Liver (tissue), 9 donors: Measurements from ENCODE around the gene DHCR24. TPM values are rescaled to one million over a fixed set of nuclear protein-coding genes. Genes with fewer than 3 reads are reported as not detected.

Experiments
- DNase-seq: peaks from one replicate; pipeline ENCODE4 v3.0.0-alpha.2; 2017; ENCODE audit warnings: low spot score
- H3K27ac ChIP-seq, 2 donors: one replicate each; pipeline ENCODE4 v1.7.0; 2013; ENCODE audit warnings: inconsistent platforms in 2 of 2, low read length in 2 of 2, control low read depth in 1 of 2, low read depth in 1 of 2, mild to moderate bottlenecking in 1 of 2
- H3K27me3 ChIP-seq, 4 donors: one replicate each; pipeline versions ENCODE4 v1.6.1 to v1.7.0; 2013; ENCODE audit warnings: low read length in 3 of 4, inconsistent platforms in 1 of 4, mild to moderate bottlenecking in 1 of 4, moderate library complexity in 1 of 4; ENCODE audit not compliant: control insufficient read depth in 4 of 4, insufficient read depth in 4 of 4
- H3K36me3 ChIP-seq, 4 donors: one replicate each; pipeline versions ENCODE4 v1.6.1 to v1.7.0; 2013; ENCODE audit warnings: low read length in 3 of 4, mild to moderate bottlenecking in 3 of 4, low read depth in 1 of 4, moderate library complexity in 1 of 4; ENCODE audit not compliant: control insufficient read depth in 4 of 4, insufficient read depth in 3 of 4
- H3K4me1 ChIP-seq, 4 donors: one replicate each; pipeline versions ENCODE4 v1.6.1 to v1.7.0; 2013; ENCODE audit warnings: low read length in 3 of 4, mild to moderate bottlenecking in 3 of 4, moderate library complexity in 1 of 4; ENCODE audit not compliant: control insufficient read depth in 4 of 4, insufficient read depth in 4 of 4
- H3K4me3 ChIP-seq, 3 donors: one replicate each; pipeline versions ENCODE4 v1.6.1 to v1.7.0; 2013; ENCODE audit warnings: low read length in 3 of 3, control low read depth in 1 of 3, low read depth in 1 of 3, mild to moderate bottlenecking in 1 of 3
- H3K9ac ChIP-seq, 2 donors: one replicate each; pipeline ENCODE4 v1.7.0; 2013; ENCODE audit warnings: low read length in 2 of 2, mild to moderate bottlenecking in 2 of 2, moderate library complexity in 2 of 2, control low read depth in 1 of 2, low read depth in 1 of 2
- H3K9me3 ChIP-seq, 4 donors: one replicate each; pipeline versions ENCODE4 v1.6.1 to v1.7.0; 2013; ENCODE audit warnings: low read length in 3 of 4; ENCODE audit not compliant: control insufficient read depth in 4 of 4
- CTCF ChIP-seq: fragments of 150-350 bp; IDR thresholded peaks from 2 replicates; pipeline ENCODE4 v1.5.1; 2017; ENCODE audit warnings: improper control_type of control experiment, low read depth, low read length; ENCODE audit not compliant: missing input control
- EGR1 ChIP-seq, 2 donors: IDR thresholded peaks; 2 replicates each; pipeline ENCODE4 v1.6.1; 2016 to 2018; ENCODE audit warnings: antibody characterized with exemption in 2 of 2, low read depth in 2 of 2
- FOXA1 ChIP-seq: IDR thresholded peaks from 2 replicates; pipeline ENCODE4 v1.6.1; 2016; ENCODE audit warnings: antibody characterized with exemption
- FOXA2 ChIP-seq: IDR thresholded peaks from 2 replicates; pipeline ENCODE4 v1.6.1; 2016; ENCODE audit warnings: antibody characterized with exemption
- GABPA ChIP-seq, 2 donors: IDR thresholded peaks in 1 of 2; conservative IDR thresholded peaks in 1 of 2; 2 replicates each; pipeline ENCODE4 v1.6.1; 2016; ENCODE audit warnings: antibody characterized with exemption in 2 of 2, mild to moderate bottlenecking in 1 of 2, moderate library complexity in 1 of 2
- HNF4A ChIP-seq, 2 donors: conservative IDR thresholded peaks; 2 replicates each; pipeline ENCODE4 v1.6.1; 2016; ENCODE audit warnings: antibody characterized with exemption in 2 of 2, mild to moderate bottlenecking in 2 of 2
- HNF4G ChIP-seq: IDR thresholded peaks from 2 replicates; pipeline ENCODE4 v1.6.1; 2016; ENCODE audit warnings: antibody characterized with exemption
- JUND ChIP-seq, 2 donors: IDR thresholded peaks; 2 replicates each; pipeline ENCODE4 v1.6.1; 2016; ENCODE audit warnings: antibody characterized with exemption in 2 of 2
- NR2F2 ChIP-seq: IDR thresholded peaks from 2 replicates; pipeline ENCODE4 v1.6.1; 2016; ENCODE audit warnings: antibody characterized with exemption
- RAD21 ChIP-seq, 2 donors: IDR thresholded peaks; 2 replicates each; pipeline ENCODE4 v1.6.1; 2016; ENCODE audit warnings: antibody characterized with exemption in 2 of 2, mild to moderate bottlenecking in 2 of 2
- REST ChIP-seq: IDR thresholded peaks from 2 replicates; pipeline ENCODE4 v1.6.1; 2016; ENCODE audit warnings: antibody characterized with exemption, mild to moderate bottlenecking
- RXRA ChIP-seq, 2 donors: IDR thresholded peaks; 2 replicates each; pipeline ENCODE4 v1.6.1; 2017 to 2018; ENCODE audit warnings: antibody characterized with exemption in 2 of 2, mild to moderate bottlenecking in 1 of 2
- SP1 ChIP-seq: IDR thresholded peaks from 2 replicates; pipeline ENCODE4 v1.6.1; 2018; ENCODE audit warnings: antibody characterized with exemption, mild to moderate bottlenecking
- YY1 ChIP-seq: IDR thresholded peaks from 2 replicates; pipeline ENCODE4 v1.6.1; 2016; ENCODE audit warnings: antibody characterized with exemption, mild to moderate bottlenecking
- ZBTB33 ChIP-seq: IDR thresholded peaks from 2 replicates; pipeline ENCODE4 v1.6.1; 2016; ENCODE audit warnings: antibody characterized with exemption
- WGBS: extraction: QIAGEN DNeasy Blood & Tissue Kit; methylation state at CpG from one replicate; pipeline ENCODE4 v1.1.7; 2013; 5-methylcytosine and 5-hydroxymethylcytosine counted together
- polyA plus RNA-seq, 2 donors: library from polyadenylated mRNA; stranded (reverse) in 1 of 2; unstranded in 1 of 2; fragments of 200-250 nt in 1 of 2; fragments of >200 nt in 1 of 2; fragmentation: Nextera tagmentation in 1 of 2; extraction: Ambion mirVana in 1 of 2; gene quantifications; one replicate each; pipeline versions ENCODE4 v1.2.1 to v1.2.3, GENCODE V29; 2013 to 2015
- total RNA-seq, 2 donors: library from RNA; depleted of rRNA; stranded (reverse); fragments of >200 nt; gene quantifications; one replicate each; pipeline ENCODE4 v1.2.3, GENCODE V29; 2014
- TF ChIP-seq, protein P1 (sequence below): IDR thresholded peaks from 2 replicates; pipeline ENCODE4 v1.6.1; 2016; ENCODE audit warnings: antibody characterized with exemption
- TF ChIP-seq, protein P2 (sequence below): IDR thresholded peaks from 2 replicates; pipeline ENCODE4 v1.6.1; 2016; ENCODE audit warnings: antibody characterized with exemption
- donor health status: healthy.
- donor health status: healthy.
- donor health status: healthy.
- donor health status: healthy.
- donor health status: healthy.

Gene DHCR24
- total and polyA plus RNA-seq, 4 donors: 271 to 815 (median 600) TPM

DNA sequence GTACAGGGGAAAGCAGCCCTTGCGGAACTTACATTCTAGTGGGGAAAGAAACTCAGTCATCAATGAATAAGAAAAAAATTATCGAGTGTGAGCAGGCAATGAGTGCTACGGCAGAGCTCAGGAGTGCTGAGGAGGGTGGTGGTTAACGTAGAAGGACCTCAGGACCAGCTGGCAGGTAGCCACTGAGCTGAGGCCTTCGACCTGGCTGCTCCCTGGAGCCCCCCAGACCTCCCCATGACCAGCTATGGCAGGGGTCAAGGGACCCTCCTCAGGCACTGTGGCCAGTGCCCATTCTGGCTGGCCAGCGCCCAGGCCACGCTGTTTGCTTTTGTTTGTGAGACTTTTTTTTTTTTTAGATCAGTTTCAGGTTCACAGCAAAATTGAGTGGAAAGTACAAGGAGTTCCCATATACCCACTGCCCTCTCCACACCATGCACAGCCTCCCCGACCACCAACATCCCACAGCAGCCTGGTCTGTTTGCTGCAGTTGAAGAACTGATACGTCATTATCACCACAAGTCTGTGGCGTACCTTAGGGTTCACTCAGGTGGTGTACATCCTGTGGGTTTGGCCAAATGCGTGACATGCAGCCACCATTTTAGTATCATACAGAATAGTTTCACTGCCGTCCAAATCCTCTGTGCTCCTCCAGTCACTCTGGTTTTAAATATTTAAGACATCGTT lies 74.1 kb downstream of the DHCR24 start:
- DNase-seq: no peak
- WGBS: 88% methylated on average over 13 of the region's 13 CpGs

More for the DNA sequence above, 74.1 kb downstream of the DHCR24 start:
- H3K27ac ChIP-seq: no peak overlapping the region
- H3K4me1 ChIP-seq: peaks cover 0 to 30% (median 21%) of the 10 kb centered on the region in 4 donors
- H3K27me3 ChIP-seq: no peaks in the 10 kb centered on the region
- no peaks in the 10 kb centered on the region for H3K9me3 ChIP-seq
- no peak overlapping the region for H3K9ac ChIP-seq
- no peak overlapping the region for H3K4me3 ChIP-seq
- TF ChIP-seq HNF4G: no peak
- TF ChIP-seq, protein P1, sequence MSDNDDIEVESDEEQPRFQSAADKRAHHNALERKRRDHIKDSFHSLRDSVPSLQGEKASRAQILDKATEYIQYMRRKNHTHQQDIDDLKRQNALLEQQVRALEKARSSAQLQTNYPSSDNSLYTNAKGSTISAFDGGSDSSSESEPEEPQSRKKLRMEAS: no peak
- TF ChIP-seq YY1: no peak
- no peak for TF ChIP-seq CTCF
- no peak for TF ChIP-seq FOXA2
- no peak for TF ChIP-seq RAD21 (IDR thresholded peaks at IDR 0.05)
- no peak for TF ChIP-seq RXRA (IDR thresholded peaks at IDR 0.05)
- TF ChIP-seq REST: no peak
- TF ChIP-seq NR2F2: no peak
- TF ChIP-seq HNF4A (conservative IDR thresholded peaks at IDR 0.05): no peak
- TF ChIP-seq EGR1 (IDR thresholded peaks at IDR 0.05; ENCODE audit: low read depth in 2 of 2): no peak
- TF ChIP-seq, protein P2, sequence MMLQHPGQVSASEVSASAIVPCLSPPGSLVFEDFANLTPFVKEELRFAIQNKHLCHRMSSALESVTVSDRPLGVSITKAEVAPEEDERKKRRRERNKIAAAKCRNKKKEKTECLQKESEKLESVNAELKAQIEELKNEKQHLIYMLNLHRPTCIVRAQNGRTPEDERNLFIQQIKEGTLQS: no peak
- no peak for TF ChIP-seq JUND (IDR thresholded peaks at IDR 0.05)
- TF ChIP-seq SP1: no peak
- no peak for TF ChIP-seq GABPA (IDR thresholded peaks at IDR 0.05 in 1 of 2, conservative IDR thresholded peaks at IDR 0.05 in 1 of 2)
- no peak for TF ChIP-seq FOXA1
- no peak for TF ChIP-seq ZBTB33
- no peaks in the 10 kb centered on the region for H3K36me3 ChIP-seq
